SU-DHL-6 (cell line): Measurements from ENCODE around the gene WDR45.

ENCODE experiments used
- H2AFZ ChIP-seq: fragments of 200-600 bp; sonication (generic); 2 replicates; pipeline ENCODE4 v1.6.1; 2014; ENCODE audit warnings: low read depth, mild to moderate bottlenecking, moderate library complexity, mixed read lengths, antibody characterized with exemption, low read length; ENCODE audit not compliant: severe bottlenecking
- H3F3A ChIP-seq: fragments of 200-600 bp; shearing (Covaris generic); 2 replicates; pipeline ENCODE4 v1.6.0; 2016; ENCODE audit warnings: antibody characterized with exemption, mild to moderate bottlenecking; ENCODE audit not compliant: insufficient read depth
- H3K27ac ChIP-seq: fragments of 200-600 bp; sonication (generic); 2 replicates; pipeline ENCODE4 v1.5.1; 2016; ENCODE audit warnings: low read depth, mild to moderate bottlenecking, low read length, moderate library complexity, mixed read lengths
- H3K27me3 ChIP-seq: fragments of 200-600 bp; sonication (generic), shearing (Covaris generic); 2 replicates; pipeline ENCODE4 v1.6.0; 2014; ENCODE audit warnings: mild to moderate bottlenecking, low read length
- H3K36me3 ChIP-seq: fragments of 200-600 bp; sonication (generic); 2 replicates; pipeline ENCODE4 v1.6.1; 2014; ENCODE audit warnings: mild to moderate bottlenecking, low read length, mixed read lengths
- H3K4me2 ChIP-seq: fragments of 300-600, 200-600 bp; shearing (Covaris generic), sonication (generic); 2 replicates; pipeline ENCODE4 v1.6.0; 2014; ENCODE audit warnings: low read length, low read depth, mild to moderate bottlenecking; ENCODE audit not compliant: poor library complexity, severe bottlenecking
- H3K4me3 ChIP-seq: fragments of 200-600 bp; sonication (generic); 2 replicates; pipeline ENCODE4 v1.5.1; 2014; ENCODE audit warnings: antibody characterized with exemption, low read length, mild to moderate bottlenecking, mixed read lengths; ENCODE audit not compliant: insufficient read depth, poor library complexity, severe bottlenecking
- H3K79me2 ChIP-seq: fragments of 200-600 bp; sonication (generic); 2 replicates; pipeline ENCODE4 v1.6.1; 2014; ENCODE audit warnings: mild to moderate bottlenecking, low read length, moderate library complexity; ENCODE audit not compliant: insufficient read depth
- H3K9ac ChIP-seq: fragments of 200-600 bp; sonication (generic); 2 replicates; pipeline ENCODE4 v1.7.0; 2014; ENCODE audit warnings: mild to moderate bottlenecking, low read length
- H3K9me2 ChIP-seq: fragments of 200-600 bp; sonication (generic); replicated peaks from 2 replicates; pipeline ENCODE4 v1.6.1; 2014; ENCODE audit warnings: low read length; ENCODE audit not compliant: insufficient read depth
- H3K9me3 ChIP-seq: fragments of 200-600 bp; sonication (generic); 2 replicates; pipeline ENCODE4 v1.6.1; 2014; ENCODE audit warnings: low read length, mixed read lengths; ENCODE audit not compliant: insufficient read depth
- H4K20me1 ChIP-seq: fragments of 200-600 bp; sonication (generic); 2 replicates; pipeline ENCODE4 v1.6.1; 2014; ENCODE audit warnings: low read depth, mild to moderate bottlenecking, antibody characterized with exemption, low read length, moderate library complexity, mixed read lengths
- CTCF ChIP-seq: fragments of 200-600 bp; sonication (generic); IDR thresholded peaks from one replicate; pipeline ENCODE4 v1.5.1; 2017; ENCODE audit warnings: antibody characterized with exemption, mild to moderate bottlenecking, low read length, moderate library complexity; ENCODE audit not compliant: insufficient read depth, poor library complexity, severe bottlenecking
- EZH2phosphoT487 ChIP-seq: fragments of 200-600 bp; sonication (generic), shearing (Covaris generic); conservative IDR thresholded peaks from 2 replicates; pipeline ENCODE4 v1.6.1; 2018; ENCODE audit warnings: mild to moderate bottlenecking, antibody characterized with exemption, low read length, moderate library complexity, mixed read lengths

WDR45 gene

GRCh38 chrX:49059201-49059600 lies 20.5 kb downstream of the WDR45 start:
- no peak overlapping the region for H3K4me2 ChIP-seq
- H3K27ac ChIP-seq: no peak overlapping the region
- no peaks in the 10 kb centered on the region for H3F3A ChIP-seq
- no peak overlapping the region for H3K9ac ChIP-seq
- H3K27me3 ChIP-seq: no peaks in the 10 kb centered on the region
- no peak overlapping the region for H2AFZ ChIP-seq
- no peaks in the 10 kb centered on the region for H3K79me2 ChIP-seq
- no peak overlapping the region for H3K4me3 ChIP-seq
- no peaks in the 10 kb centered on the region for H3K9me3 ChIP-seq
- H3K36me3 ChIP-seq: no peaks in the 10 kb centered on the region
- TF ChIP-seq CTCF (no peak), EZH2phosphoT487 (no peak)
- H3K9me2 ChIP-seq: no peaks in the 10 kb centered on the region
- no peaks in the 10 kb centered on the region for H4K20me1 ChIP-seq

- Histone ChIP-seq H3K9me2 (no peaks in the 10 kb centered on the region), H3K9ac (no peak within 1 kb of the TSS), H3K4me3 (no peak within 1 kb of the TSS), H3K79me2 (no peaks in the 10 kb centered on the region), H3F3A (no peaks in the 10 kb centered on the region), H3K9me3 (no peaks in the 10 kb centered on the region), H2AFZ (no peak within 1 kb of the TSS), H3K27ac (no peak within 1 kb of the TSS), H3K27me3 (no peaks in the 10 kb centered on the region), H3K4me2 (no peak within 1 kb of the TSS), H4K20me1 (no peaks in the 10 kb centered on the region), H3K36me3 (no peaks in the 10 kb centered on the region)
- TF ChIP-seq EZH2phosphoT487: no peak
- no peak for TF ChIP-seq CTCF
Measured at GRCh38 chrX:49058794-49059193, 20.9 kb downstream of the WDR45 start, which contains the start of gene CCDC120. CCDC120 (plus strand) TSS chrX:49058999; CDS start chrX:49062042, 3,043 bp downstream.

- Histone ChIP-seq H3K4me2 (peak overlapping the region; percentile 62), H3K79me2 (no peaks in the 10 kb centered on the region), H3K9ac (peak overlapping the region; percentile 78), H3K36me3 (no peaks in the 10 kb centered on the region), H3F3A (no peaks in the 10 kb centered on the region), H3K4me3 (peak overlapping the region; percentile 52), H3K27ac (no peak overlapping the region), H3K9me3 (no peaks in the 10 kb centered on the region), H2AFZ (peak overlapping the region; percentile 52), H3K27me3 (no peaks in the 10 kb centered on the region), H3K9me2 (no peaks in the 10 kb centered on the region), H4K20me1 (no peaks in the 10 kb centered on the region)
- TF ChIP-seq CTCF (no peak), EZH2phosphoT487 (no peak)
Measured at GRCh38 chrX:49054073-49054762, 25.5 kb downstream of the WDR45 start.
